GM23338 (cell line): ENCODE measurements around the gene MICAL3. TPM values are rescaled to one million over a fixed set of nuclear protein-coding genes. Genes with fewer than 3 reads are reported as not detected.

ENCODE experiments used
- ATAC-seq: fragments of 200-7000 bp; cut with Tn5 transposase; 3 replicates; pipeline ENCODE4 v1.9.1; 2020
- DNase-seq: peaks from one replicate; pipeline ENCODE4 v3.0.0-alpha.2; 2015; ENCODE audit warnings: low spot score
- H2AFZ ChIP-seq: fragments of 200-600 bp; sonication (generic); 2 replicates; pipeline ENCODE4 v1.8.0; 2016; ENCODE audit warnings: antibody characterized with exemption, mild to moderate bottlenecking, moderate library complexity
- H3F3A ChIP-seq: fragments of 200-600 bp; sonication (generic); replicated peaks from 2 replicates; pipeline ENCODE4 v1.8.0; 2017; ENCODE audit warnings: antibody characterized with exemption, mixed run types, low read depth
- H3K27ac ChIP-seq: fragments of 200-600 bp; sonication (generic); 2 replicates; pipeline ENCODE4 v1.6.1; 2016; ENCODE audit warnings: low read depth
- H3K27me3 ChIP-seq: fragments of 200-600 bp; sonication (generic); 2 replicates; pipeline ENCODE4 v1.8.0; 2016; ENCODE audit warnings: mild to moderate bottlenecking, mixed run types, moderate library complexity; ENCODE audit not compliant: insufficient read depth
- H3K36me3 ChIP-seq: fragments of 200-600 bp; sonication (generic); 2 replicates; pipeline ENCODE4 v1.8.0; 2016; ENCODE audit warnings: mild to moderate bottlenecking; ENCODE audit not compliant: insufficient read depth
- H3K4me1 ChIP-seq: fragments of 200-600 bp; sonication (generic); 2 replicates; pipeline ENCODE4 v1.8.0; 2016; ENCODE audit warnings: mild to moderate bottlenecking, moderate library complexity; ENCODE audit not compliant: insufficient read depth
- H3K4me2 ChIP-seq: fragments of 200-600 bp; sonication (generic); 2 replicates; pipeline ENCODE4 v1.7.1; 2017; ENCODE audit warnings: mixed run types
- H3K4me3 ChIP-seq: fragments of 200-600 bp; sonication (generic); 2 replicates; pipeline ENCODE4 v1.6.1; 2016; ENCODE audit warnings: mixed run types
- H3K79me2 ChIP-seq: fragments of 200-600 bp; sonication (generic); replicated peaks from 2 replicates; pipeline ENCODE4 v1.8.0; 2017; ENCODE audit warnings: mild to moderate bottlenecking; ENCODE audit not compliant: insufficient read depth
- H3K9me2 ChIP-seq: fragments of 200-600 bp; sonication (generic); 2 replicates; pipeline ENCODE4 v1.8.0; 2017; ENCODE audit not compliant: insufficient read depth
- H4K20me1 ChIP-seq: fragments of 200-600 bp; sonication (generic); replicated peaks from 2 replicates; pipeline ENCODE4 v1.8.0; 2017; ENCODE audit warnings: mild to moderate bottlenecking; ENCODE audit not compliant: insufficient read depth
- H3K27ac Mint-ChIP-seq: 2 replicates; pipeline ENCODE4 v1.8.0; 2020; ENCODE audit warnings: inconsistent platforms, mild to moderate bottlenecking, moderate library complexity, mixed read lengths
- H3K27me3 Mint-ChIP-seq: 3 replicates; pipeline ENCODE4 v1.8.0; 2022; ENCODE audit warnings: low read depth, mild to moderate bottlenecking, moderate library complexity, mixed read lengths, inconsistent platforms; ENCODE audit not compliant: insufficient read depth, poor library complexity
- H3K36me3 Mint-ChIP-seq: 3 replicates; pipeline ENCODE4 v1.8.0; 2021; ENCODE audit warnings: low read depth, mild to moderate bottlenecking, inconsistent platforms, moderate library complexity, mixed read lengths
- H3K4me1 Mint-ChIP-seq: 3 replicates; pipeline ENCODE4 v1.8.0; 2020; ENCODE audit warnings: mild to moderate bottlenecking, inconsistent platforms, mixed read lengths
- H3K4me3 Mint-ChIP-seq: 3 replicates; pipeline ENCODE4 v1.8.0; 2021; ENCODE audit warnings: moderate library complexity, mild to moderate bottlenecking, inconsistent platforms, mixed read lengths
- H3K9me3 Mint-ChIP-seq: 3 replicates; pipeline ENCODE4 v1.8.0; 2020; ENCODE audit warnings: moderate library complexity, mild to moderate bottlenecking, inconsistent platforms, mixed read lengths
- CREB1 ChIP-seq: fragments of 250-450 bp; sonication (Bioruptor Pico); IDR thresholded peaks from 2 replicates; pipeline ENCODE4 v1.5.0; 2020; ENCODE audit warnings: low read depth, mild to moderate bottlenecking, moderate library complexity
- CTCF ChIP-seq, 2 experiments: fragments of 200-600 bp in 1 of 2; sonication (generic) in 1 of 2; conservative IDR thresholded peaks; 2 replicates each; pipeline versions ENCODE4 v1.5.1 to v1.6.1; 2016 to 2017; ENCODE audit warnings: antibody characterized with exemption in 2 of 2, low read depth in 2 of 2, mild to moderate bottlenecking in 2 of 2, moderate library complexity in 1 of 2
- EZH2 ChIP-seq: fragments of 200-600 bp; sonication (generic); IDR thresholded peaks from one replicate; pipeline ENCODE4 v1.8.0; 2017; ENCODE audit warnings: antibody characterized with exemption, mild to moderate bottlenecking, low read depth; ENCODE audit not compliant: unreplicated experiment
- EZH2phosphoT487 ChIP-seq: fragments of 200-600 bp; sonication (generic); IDR thresholded peaks from one replicate; pipeline ENCODE4 v1.8.1; 2018; ENCODE audit warnings: antibody characterized with exemption; ENCODE audit not compliant: unreplicated experiment
- NANOG ChIP-seq: IDR thresholded peaks from 2 replicates; pipeline ENCODE4 v1.6.1; 2016; ENCODE audit warnings: antibody characterized with exemption, borderline replicate concordance
- POLR2AphosphoS5 ChIP-seq: IDR thresholded peaks from 2 replicates; pipeline ENCODE4 v1.6.1; 2016; ENCODE audit warnings: antibody characterized with exemption, low read depth
- REST ChIP-seq: IDR thresholded peaks from one replicate; pipeline ENCODE4 v1.6.1; 2018; ENCODE audit warnings: antibody characterized with exemption; ENCODE audit not compliant: unreplicated experiment
- ZNF114 ChIP-seq: fragments of 250-450 bp; sonication (Bioruptor Pico); IDR thresholded peaks from 2 replicates; pipeline ENCODE4 v1.5.0; 2020; ENCODE audit warnings: mild to moderate bottlenecking, moderate library complexity
- ZNF331 ChIP-seq: fragments of 250-450 bp; sonication (Bioruptor Pico); IDR thresholded peaks from 2 replicates; pipeline ENCODE4 v1.5.0; 2020; ENCODE audit warnings: low read depth, mild to moderate bottlenecking, moderate library complexity
- ZNF462 ChIP-seq: fragments of 250-450 bp; sonication (Bioruptor Pico); IDR thresholded peaks from 2 replicates; pipeline ENCODE4 v1.5.0; 2020; ENCODE audit warnings: mild to moderate bottlenecking, moderate library complexity
- polyA plus RNA-seq: library from polyadenylated mRNA; unstranded; fragments of >200 nt; fragmentation: Nextera tagmentation; extraction: Ambion mirVana; gene quantifications from 2 replicates; pipeline ENCODE4 v1.2.1, GENCODE V29; 2016
- total RNA-seq: library from RNA; depleted of rRNA; stranded (reverse); fragments of >200 nt; shearing (Covaris generic); gene quantifications from 2 replicates; pipeline ENCODE4 v1.2.3, GENCODE V29; 2014
- TF ChIP-seq, protein P1 (sequence below): IDR thresholded peaks from 2 replicates; pipeline ENCODE4 v1.6.1; 2016; ENCODE audit warnings: antibody characterized with exemption

Gene MICAL3
- total and polyA plus RNA-seq, 2 experiments from 2014 or later: 10.1 to 33.9 TPM

DNA sequence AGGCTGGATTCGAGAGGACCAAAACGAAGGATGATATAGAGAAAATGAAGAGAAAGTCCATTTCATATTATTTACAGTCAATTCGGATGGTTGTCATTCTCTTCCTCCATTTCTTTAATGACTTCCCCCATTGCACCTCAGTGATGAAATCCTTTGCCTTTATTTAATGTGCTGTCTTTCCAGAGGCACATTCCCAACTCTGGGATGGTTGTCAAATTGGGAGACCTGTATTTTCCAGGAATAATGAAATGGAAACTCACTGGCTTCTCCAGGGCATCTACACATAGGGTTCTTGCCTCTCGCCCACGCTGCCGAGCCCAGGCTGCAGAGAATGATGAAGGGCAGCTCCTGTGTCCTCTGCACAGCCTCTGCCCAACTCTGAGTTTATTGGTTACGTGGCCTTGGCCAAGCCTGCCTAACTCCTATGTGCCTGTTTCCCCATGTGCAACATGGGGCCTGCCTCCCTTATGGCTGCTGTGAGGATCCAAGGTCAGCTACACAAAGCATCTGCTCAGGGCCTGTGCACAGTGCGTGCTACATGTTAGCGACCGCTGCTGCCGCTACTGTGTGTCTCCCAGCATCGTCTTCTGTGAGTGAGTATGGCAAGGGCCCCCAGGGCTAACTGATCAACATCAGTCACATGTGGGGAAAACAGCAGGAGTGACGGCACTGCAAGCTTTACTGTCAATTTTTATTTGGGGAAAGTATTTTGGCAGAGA, 168.6 kb downstream of the MICAL3 start:
- Histone ChIP-seq H3K9me2 (no peaks in the 10 kb centered on the region), H3F3A (no peaks in the 10 kb centered on the region), H3K36me3 (no peaks in the 10 kb centered on the region), H3K4me1 (no peaks in the 10 kb centered on the region; the same call in 1 of the 2 replicates), H2AFZ (no peak overlapping the region), H3K27ac (no peak overlapping the region), H4K20me1 (no peaks in the 10 kb centered on the region; the same call in 1 of the 2 replicates), H3K79me2 (no peaks in the 10 kb centered on the region), H3K4me3 (no peak overlapping the region), H3K4me2 (no peak overlapping the region), H3K27me3 (no peaks in the 10 kb centered on the region)
- H3K27ac Mint-ChIP-seq: no peak overlapping the region
- H3K27me3 Mint-ChIP-seq: peaks cover 3% of the 10 kb centered on the region
- TF ChIP-seq ZNF462 (CRISPR knock-in tag) (no peak), ZNF114 (no peak), REST (no peak), EZH2 (no peak), EZH2phosphoT487 (no peak), POLR2AphosphoS5 (no peak), CTCF (conservative IDR thresholded peaks at IDR 0.05; ENCODE audit: low read depth in 2 of 2) (no peak), NANOG (no peak), CREB1 (CRISPR knock-in tag) (no peak), ZNF331 (no peak)
- TF ChIP-seq, protein P1, sequence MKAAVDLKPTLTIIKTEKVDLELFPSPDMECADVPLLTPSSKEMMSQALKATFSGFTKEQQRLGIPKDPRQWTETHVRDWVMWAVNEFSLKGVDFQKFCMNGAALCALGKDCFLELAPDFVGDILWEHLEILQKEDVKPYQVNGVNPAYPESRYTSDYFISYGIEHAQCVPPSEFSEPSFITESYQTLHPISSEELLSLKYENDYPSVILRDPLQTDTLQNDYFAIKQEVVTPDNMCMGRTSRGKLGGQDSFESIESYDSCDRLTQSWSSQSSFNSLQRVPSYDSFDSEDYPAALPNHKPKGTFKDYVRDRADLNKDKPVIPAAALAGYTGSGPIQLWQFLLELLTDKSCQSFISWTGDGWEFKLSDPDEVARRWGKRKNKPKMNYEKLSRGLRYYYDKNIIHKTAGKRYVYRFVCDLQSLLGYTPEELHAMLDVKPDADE: no peak
- H3K36me3 Mint-ChIP-seq: no peaks in the 10 kb centered on the region; the same call in 2 of the 3 replicates
- DNase-seq: no peak
- H3K4me1 Mint-ChIP-seq: peaks cover 6% of the 10 kb centered on the region; the same call in 1 of the 3 replicates
- H3K4me3 Mint-ChIP-seq: no peak overlapping the region
- no peaks in the 10 kb centered on the region for H3K9me3 Mint-ChIP-seq
- ATAC-seq: no peak
